HCT116 (cell line): ENCODE results near the gene PPY. TPM values are rescaled to one million over a fixed set of nuclear protein-coding genes. Genes with fewer than 3 reads are reported as not detected.

Experiments
- ATAC-seq: fragments of 200-7000 bp; cut with Tn5 transposase; 2 replicates; pipeline ENCODE4 v1.9.1; 2020; ENCODE audit warnings: mild to moderate bottlenecking, moderate library complexity
- BruUV-seq: library from RNA; stranded (reverse); fragments of 400-500 nt; replicated peaks from 2 replicates; lab custom pipeline; 2021; lab: Mats Ljungman, UMichigan
- CTCF ChIA-PET: fragments of 300-600 bp; sonication (Branson Sonifier 250); formaldehyde crosslinking; loops from one replicate; lab custom pipeline; 2021; ENCODE audit warnings: antibody characterized with exemption; lab: Charles Lee
- POLR2A ChIA-PET: fragments of 300-600, 350-600 bp; sonication (Branson Sonifier 250); formaldehyde crosslinking; loops from one replicate; lab custom pipeline; 2021; ENCODE audit warnings: antibody characterized with exemption; lab: Charles Lee
- RAD21 ChIA-PET, 2 experiments: fragments of 300-600 bp; sonication (Branson Sonifier 250); formaldehyde crosslinking; loops; one replicate each; lab custom pipeline; 2023; ENCODE audit warnings: low total read pairs in 2 of 2; ENCODE audit not compliant: uncharacterized antibody in 2 of 2, unreplicated experiment in 2 of 2, low non-redundant PET in 1 of 2; lab: Charles Lee
- DNase-seq: peaks from one replicate; pipeline ENCODE4 v3.0.0-alpha.2; 2010; ENCODE audit warnings: low read depth, low spot score
- H2AFZ ChIP-seq: fragments of 200-600 bp; shearing (Covaris generic), sonication (generic); 2 replicates; pipeline ENCODE4 v1.6.1; 2017; ENCODE audit warnings: low read depth, mixed run types, mixed read lengths, antibody characterized with exemption, low read length; ENCODE audit not compliant: poor library complexity, severe bottlenecking
- H3K27ac ChIP-seq: 2 replicates; pipeline ENCODE4 v1.5.1; 2012; ENCODE audit warnings: low read depth, low read length
- H3K27me3 ChIP-seq: fragments of 200-600 bp; sonication (generic); 2 replicates; pipeline ENCODE4 v1.6.1; 2016; ENCODE audit warnings: mixed run types, low read length, mixed read lengths; ENCODE audit not compliant: insufficient read depth
- H3K36me3 ChIP-seq, 2 experiments: fragments of 200-500 bp in 1 of 2; fragments of 200-600 bp in 1 of 2; sonication (Bioruptor generic) in 1 of 2; sonication (generic) in 1 of 2; 2 replicates each; pipeline versions ENCODE4 v1.5.1 to v1.6.1; 2014 to 2016; ENCODE audit warnings: low read length in 2 of 2, inconsistent platforms in 1 of 2, mixed read lengths in 1 of 2, mixed run types in 1 of 2; ENCODE audit not compliant: insufficient read depth in 2 of 2, control insufficient read depth in 1 of 2
- H3K4me1 ChIP-seq, 2 experiments: fragments of 200-600 bp in 1 of 2; sonication (generic) in 1 of 2; 2 replicates each; pipeline versions ENCODE4 v1.5.1 to v1.6.1; 2012 to 2017; ENCODE audit warnings: low read length in 2 of 2, inconsistent platforms in 1 of 2, mild to moderate bottlenecking in 1 of 2, mixed read lengths in 1 of 2, mixed run types in 1 of 2, moderate library complexity in 1 of 2; ENCODE audit not compliant: insufficient read depth in 2 of 2, control insufficient read depth in 1 of 2
- H3K4me2 ChIP-seq: fragments of 200-600 bp; sonication (generic); 2 replicates; pipeline ENCODE4 v1.6.1; 2017; ENCODE audit warnings: mixed run types, low read length, mixed read lengths
- H3K4me3 ChIP-seq, 2 experiments: fragments of 200-600 bp in 1 of 2; sonication (generic) in 1 of 2; replicated peaks in 1 of 2; 2 replicates each; pipeline ENCODE4 v1.5.1; 2011 to 2016; ENCODE audit warnings: low read length in 2 of 2, control low read depth in 1 of 2, low read depth in 1 of 2, mild to moderate bottlenecking in 1 of 2, mixed read lengths in 1 of 2, mixed run types in 1 of 2
- H3K79me2 ChIP-seq: fragments of 200-600 bp; sonication (generic); 2 replicates; pipeline ENCODE4 v1.6.1; 2017; ENCODE audit warnings: mild to moderate bottlenecking, mixed run types, low read length, moderate library complexity, mixed read lengths; ENCODE audit not compliant: insufficient read depth
- H3K9ac ChIP-seq: fragments of 200-600 bp; sonication (generic); 2 replicates; pipeline ENCODE4 v1.6.1; 2016; ENCODE audit warnings: low read length, mixed read lengths
- H3K9me2 ChIP-seq: fragments of 200-600 bp; sonication (generic), shearing (Covaris generic); 2 replicates; pipeline ENCODE4 v1.6.1; 2017; ENCODE audit warnings: mixed run types, mild to moderate bottlenecking, moderate library complexity; ENCODE audit not compliant: insufficient read depth
- H3K9me3 ChIP-seq, 2 experiments: fragments of 200-500 bp in 1 of 2; fragments of 200-600 bp in 1 of 2; sonication (Bioruptor generic) in 1 of 2; sonication (generic) in 1 of 2; 2 replicates each; pipeline ENCODE4 v1.6.1; 2014 to 2017; ENCODE audit warnings: low read length in 2 of 2, mixed read lengths in 2 of 2, inconsistent platforms in 1 of 2, low read depth in 1 of 2, mild to moderate bottlenecking in 1 of 2, mixed run types in 1 of 2, moderate library complexity in 1 of 2; ENCODE audit not compliant: control insufficient read depth in 1 of 2, insufficient read depth in 1 of 2
- H4K20me1 ChIP-seq: fragments of 200-600 bp; sonication (generic), shearing (Covaris generic); 2 replicates; pipeline ENCODE4 v1.6.1; 2017; ENCODE audit warnings: mixed run types, mild to moderate bottlenecking, moderate library complexity; ENCODE audit not compliant: insufficient read depth
- ATF3 ChIP-seq: IDR thresholded peaks from 2 replicates; pipeline ENCODE4 v1.6.1; 2012
- CEBPB ChIP-seq: IDR thresholded peaks from 2 replicates; pipeline ENCODE4 v1.6.1; 2012; ENCODE audit warnings: low read depth
- EGR1 ChIP-seq: IDR thresholded peaks from 2 replicates; pipeline ENCODE4 v1.6.1; 2012; ENCODE audit warnings: low read depth
- EZH2 ChIP-seq: fragments of 200-600 bp; sonication (generic); IDR thresholded peaks from 2 replicates; pipeline ENCODE4 v1.6.1; 2017; ENCODE audit warnings: antibody characterized with exemption, mixed run types
- FOSL1 ChIP-seq: IDR thresholded peaks from 2 replicates; pipeline ENCODE4 v1.6.1; 2012; ENCODE audit warnings: low read depth
- REST ChIP-seq: IDR thresholded peaks from 2 replicates; pipeline ENCODE4 v1.6.1; 2012; ENCODE audit warnings: low read depth
- SIN3A ChIP-seq: IDR thresholded peaks from 2 replicates; pipeline ENCODE4 v1.6.1; 2012; ENCODE audit warnings: low read depth
- SRF ChIP-seq: IDR thresholded peaks from 2 replicates; pipeline ENCODE4 v1.6.1; 2012; ENCODE audit warnings: low read depth
- YY1 ChIP-seq: IDR thresholded peaks from 2 replicates; pipeline ENCODE4 v1.6.1; 2011; ENCODE audit warnings: low read length, low read depth, moderate library complexity, mild to moderate bottlenecking; ENCODE audit not compliant: insufficient replicate concordance; ENCODE audit errors: extremely low read depth
- ZFX ChIP-seq: fragments of 450-650 bp; IDR thresholded peaks from 2 replicates; pipeline ENCODE4 v1.6.1; 2017
- ZNF274 ChIP-seq: fragments of 200-500 bp; sonication (Bioruptor generic); IDR thresholded peaks from 2 replicates; pipeline ENCODE4 v1.6.1; 2014; ENCODE audit warnings: mild to moderate bottlenecking, low read depth, low read length, inconsistent platforms
- intact Hi-C: fragments of 100-400 bp; cut with micrococcal nuclease; formaldehyde crosslinking; loops from 2 replicates; pipeline ENCODE4 v1.10.0; 2022
- total RNA-seq: library from RNA; stranded (reverse); gene quantifications from one replicate; pipeline ENCODE4 v1.2.1, GENCODE V29; 2021; ENCODE audit not compliant: unreplicated experiment

Gene PPY
- total RNA-seq, 1 experiment from 2014 or later: not detected

- H3K9me3 ChIP-seq: no peaks in the 10 kb centered on the region
- TF ChIP-seq ZNF274 (no peak), CEBPB (no peak), SRF (no peak), FOSL1 (no peak), EZH2 (no peak), REST (no peak), YY1 (no peak), ZFX (no peak), SIN3A (no peak), ATF3 (no peak), EGR1 (no peak)
- H3K27me3 ChIP-seq: no peaks in the 10 kb centered on the region
- BruUV-seq: no TSS peak
- no peaks in the 10 kb centered on the region for H4K20me1 ChIP-seq
- no peaks in the 10 kb centered on the region for H3K9me2 ChIP-seq
- ChIA-PET POLR2A (no interaction called here), RAD21 (no interaction called here), CTCF (no interaction called here)
- H2AFZ ChIP-seq: no peak overlapping the region
- no peaks in the 10 kb centered on the region for H3K36me3 ChIP-seq
- intact Hi-C loops: no loop called here
- H3K79me2 ChIP-seq: no peaks in the 10 kb centered on the region
- H3K4me1 ChIP-seq: no peaks in the 10 kb centered on the region
- H3K27ac ChIP-seq: no peak overlapping the region
- H3K9ac ChIP-seq: no peak overlapping the region
- DNase-seq (no peak), ATAC-seq (no peak)
- H3K4me2 ChIP-seq: no peak overlapping the region
- no peak overlapping the region for H3K4me3 ChIP-seq
Measured at GRCh38 chr17:43983196-43983514, 40.9 kb upstream of the PPY start.
